Measurements from ENCODE around the gene PRDX1.

GRCh38 chr1:45536886-45537285 is 15.2 kb upstream of the PRDX1 start:
- TF ChIP-seq CTCF (conservative IDR thresholded peaks at IDR 0.05; ENCODE audit: low read depth, low read length) (no peak), EZH2 (IDR thresholded peaks at IDR 0.05; ENCODE audit: borderline replicate concordance, low read depth, low read length, poor library complexity, severe bottlenecking) (no peak)

All from A673 (cell line).